Amniotic stem cell (primary cell): Measurements from ENCODE around the gene TMEM82.

Experiments
- DNase-seq: peaks from one replicate; lab custom pipeline; 2025; lab: John Stamatoyannopoulos, UW

TMEM82 gene

DNA sequence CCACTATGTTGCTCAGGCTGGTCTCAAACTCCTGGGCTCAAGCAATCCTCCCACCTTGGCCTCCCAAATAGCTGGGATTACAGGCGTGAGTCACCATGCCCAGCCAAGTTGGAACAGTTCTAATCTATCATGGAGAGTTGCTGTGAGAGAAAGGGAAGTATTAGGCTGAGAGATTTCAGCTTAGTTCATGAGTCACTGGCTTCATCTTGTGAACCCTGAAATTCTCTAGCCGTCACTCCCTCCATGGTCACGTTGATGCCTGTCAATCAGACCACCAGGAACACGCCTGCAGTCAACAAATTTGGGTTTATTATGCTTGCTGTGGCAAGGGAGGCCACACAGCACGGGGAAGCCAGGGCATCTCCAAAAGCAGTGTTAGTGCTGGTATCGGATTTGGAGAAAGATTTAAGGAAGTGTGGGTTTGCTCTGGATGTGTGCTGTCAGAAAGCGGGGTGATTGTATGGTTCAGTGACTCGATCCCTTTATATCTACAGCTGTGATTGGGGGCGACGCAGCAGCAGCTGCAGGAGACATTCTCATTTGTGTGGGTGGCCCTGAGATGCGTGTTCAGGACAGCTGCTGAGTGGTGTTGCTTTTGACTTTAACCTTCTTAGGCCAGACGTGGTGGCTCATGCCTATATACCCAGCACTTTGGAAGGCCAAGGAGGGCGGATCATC lies 46.5 kb downstream of the TMEM82 start:
- DNase-seq = no peak

DNA sequence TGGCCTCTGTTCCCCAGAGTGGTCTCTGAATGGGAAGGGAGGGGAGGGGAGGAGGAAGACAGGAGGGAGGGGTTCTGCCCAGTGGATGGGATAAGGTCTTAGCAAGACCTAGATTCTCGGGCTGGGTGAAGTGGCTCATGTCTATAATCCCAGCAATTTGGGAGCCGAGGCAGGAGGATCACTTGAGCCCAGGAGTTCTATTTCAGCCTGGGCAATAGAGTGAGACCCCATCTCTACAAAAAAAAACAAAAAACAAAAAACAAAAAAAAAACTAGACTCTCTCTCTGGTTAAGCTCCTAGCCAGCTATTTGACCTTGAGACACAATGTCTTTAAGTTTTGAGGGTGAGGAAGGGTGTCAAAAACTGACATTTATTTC lies 53.8 kb downstream of the TMEM82 start:
- no peak for DNase-seq
